ENCODE measurements around the gene LOXL1.
A peak's percentile ranks its signal among the peaks of the same experiment; 100 is the strongest.

Gene LOXL1

GRCh38 chr15:73994912-73995622, 68.8 kb downstream of the LOXL1 start:
- peak; percentile 31 to 48 for DNase-seq

- DNase-seq = no peak
Observed at GRCh38 chr15:73996267-73996666, 70.0 kb downstream of the LOXL1 start.

GRCh38 chr15:73996939-73997338, 70.7 kb downstream of the LOXL1 start:
- DNase-seq = peak; percentile 75 to 81

GRCh38 chr15:73997986-73998385, 71.7 kb downstream of the LOXL1 start:
- no peak for DNase-seq

Data from inflammatory macrophage (primary cell).